HG03520 (cell line): Measurements from ENCODE around the gene TBCK.
"Not testable (repeated sequence)": the region's sequence is repeated elsewhere in the genome, so short reads cannot be mapped to it uniquely, and the experiment has no call there.

Experiments
- ATAC-seq: cut with Tn5 transposase; IDR thresholded peaks from one replicate; pipeline ENCODE4 v1.9.1; 2021; ENCODE audit warnings: mild to moderate bottlenecking, moderate library complexity; ENCODE audit not compliant: unreplicated experiment

Gene TBCK

DNA sequence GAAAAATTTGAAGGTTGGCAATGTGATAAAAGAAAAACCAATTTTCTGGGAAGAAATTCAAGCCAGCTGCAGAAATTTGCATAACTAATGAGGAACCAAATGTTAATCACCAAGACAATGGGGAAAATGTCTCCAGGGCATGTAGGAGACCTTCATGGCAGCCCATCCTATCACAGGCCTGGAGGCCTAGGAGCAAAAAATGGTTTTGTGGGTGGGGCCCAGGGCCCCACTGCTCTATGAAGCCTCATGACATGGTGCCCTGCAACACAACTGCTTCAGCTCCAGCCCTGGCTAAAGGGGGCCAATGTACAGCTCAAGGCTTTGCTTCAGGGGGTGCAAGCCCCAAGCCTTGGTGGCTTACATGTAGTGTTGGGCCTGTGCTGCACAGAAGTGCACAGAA, 184.0 kb downstream of the TBCK start:
- ATAC-seq = no peak

DNA sequence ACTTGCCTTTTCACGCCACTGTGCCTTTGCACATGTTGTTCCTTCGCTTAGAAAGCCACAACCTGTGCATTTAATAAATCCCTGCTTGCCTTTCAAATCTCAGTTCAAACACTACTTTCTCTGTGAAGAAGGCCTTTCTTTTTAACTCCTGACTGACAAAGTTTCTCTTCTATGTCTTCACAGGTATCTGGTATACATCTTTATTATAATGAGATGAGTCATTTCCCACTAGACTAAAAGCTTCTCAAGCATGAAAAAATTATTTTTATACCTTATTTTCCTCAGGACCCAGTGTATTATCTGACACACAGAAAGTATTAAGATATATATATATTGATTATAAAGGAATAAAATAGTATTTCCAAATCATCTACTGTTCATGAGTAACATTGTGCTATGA, 189.9 kb downstream of the TBCK start:
- ATAC-seq = no peak

DNA sequence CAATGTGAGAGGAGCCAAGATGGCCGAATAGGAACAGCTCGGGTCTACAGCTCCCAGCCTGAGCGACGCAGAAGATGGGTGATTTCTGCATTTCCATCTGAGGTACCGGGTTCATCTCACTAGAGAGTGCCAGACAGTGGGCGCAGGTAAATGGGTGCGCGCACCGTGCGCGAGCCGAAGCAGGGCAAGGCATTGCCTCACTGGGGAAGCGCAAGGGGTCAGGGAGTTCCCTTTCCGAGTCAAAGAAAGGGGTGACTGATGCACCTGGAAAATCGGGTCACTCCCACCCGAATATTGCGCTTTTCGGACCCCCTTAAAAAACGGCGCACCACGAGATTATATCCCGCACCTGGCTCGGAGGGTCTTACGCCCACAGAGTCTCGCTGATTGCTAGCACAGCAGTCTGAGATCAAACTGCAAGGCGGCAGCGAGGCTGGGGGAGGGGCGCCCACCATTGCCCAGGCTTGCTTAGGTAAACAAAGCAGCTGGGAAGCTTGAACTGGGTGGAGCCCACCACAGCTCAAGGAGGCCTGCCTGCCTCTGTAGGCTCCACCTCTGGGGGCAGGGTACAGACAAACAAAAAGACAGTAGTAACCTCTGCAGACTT, 196.0 kb downstream of the TBCK start:
- ATAC-seq = not testable (repeated sequence)

DNA sequence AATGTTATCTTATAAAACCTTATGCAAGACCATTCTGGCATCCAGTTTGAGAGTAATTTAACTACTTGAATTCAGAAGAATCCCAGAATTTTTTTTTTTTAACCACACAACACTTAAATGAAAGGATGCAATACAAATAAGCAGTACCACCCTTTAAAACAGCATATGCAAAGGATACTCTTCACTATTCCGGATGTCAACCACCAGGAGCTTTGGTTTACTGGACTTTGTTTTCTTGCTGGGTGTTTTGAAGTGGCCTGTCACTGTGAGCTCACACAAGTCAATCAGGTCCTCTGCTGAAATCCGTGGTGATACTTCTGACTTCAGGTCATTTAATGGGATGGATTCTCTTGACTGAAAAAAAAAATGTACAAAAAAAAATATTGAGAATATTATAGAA, 200.0 kb downstream of the TBCK start:
- no peak for ATAC-seq

DNA sequence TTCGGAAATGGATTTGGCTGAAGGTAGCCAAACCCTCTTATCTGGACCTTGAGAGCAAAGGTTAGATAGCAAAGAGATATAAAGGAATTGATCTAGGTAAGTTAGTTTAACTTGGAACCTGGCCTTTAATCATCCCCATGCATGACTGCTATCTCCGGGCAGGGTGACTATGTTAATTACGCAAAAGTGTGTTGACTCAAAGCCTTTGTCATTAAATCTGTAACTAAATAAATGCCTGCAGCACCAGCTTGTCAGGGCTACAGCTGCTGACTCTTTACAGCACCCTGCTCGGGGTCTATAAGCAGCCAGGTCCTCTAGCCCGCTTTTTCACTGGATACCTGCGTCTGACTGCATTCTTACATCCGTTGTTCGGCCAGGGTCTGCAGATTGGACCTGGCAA, 201.7 kb downstream of the TBCK start:
- no peak for ATAC-seq

DNA sequence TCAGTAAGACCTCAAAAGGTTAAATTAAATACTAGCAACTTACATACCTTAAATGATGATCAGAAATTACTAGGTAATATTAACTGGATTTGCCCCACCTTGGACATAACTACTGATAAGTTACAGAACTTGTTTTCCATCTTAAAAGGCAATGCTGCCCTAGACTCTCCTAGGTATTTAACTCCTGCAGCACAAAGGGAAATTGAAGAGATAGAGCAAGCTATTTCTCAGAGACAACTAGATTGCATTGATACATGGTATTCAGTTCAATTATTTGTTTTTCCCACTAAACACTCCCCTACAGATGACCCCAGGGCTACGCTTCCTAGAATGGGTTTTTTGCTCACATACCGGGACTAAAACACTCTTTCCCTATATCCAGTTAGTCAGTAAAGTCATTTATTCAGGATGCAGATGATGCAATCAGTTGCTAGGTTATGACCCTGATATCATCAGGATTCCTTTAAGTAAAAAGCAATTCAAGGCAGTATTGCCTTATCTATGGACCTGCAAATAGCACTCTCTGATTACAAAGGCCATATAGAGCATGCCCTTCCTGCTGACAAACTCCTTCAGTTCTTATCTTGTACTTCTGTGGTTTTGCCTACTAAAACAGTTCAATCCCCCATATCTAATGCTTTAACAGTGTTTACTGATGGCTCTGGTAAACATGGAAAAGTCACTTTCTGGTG, 204.1 kb downstream of the TBCK start:
- ATAC-seq = not testable (repeated sequence)

DNA sequence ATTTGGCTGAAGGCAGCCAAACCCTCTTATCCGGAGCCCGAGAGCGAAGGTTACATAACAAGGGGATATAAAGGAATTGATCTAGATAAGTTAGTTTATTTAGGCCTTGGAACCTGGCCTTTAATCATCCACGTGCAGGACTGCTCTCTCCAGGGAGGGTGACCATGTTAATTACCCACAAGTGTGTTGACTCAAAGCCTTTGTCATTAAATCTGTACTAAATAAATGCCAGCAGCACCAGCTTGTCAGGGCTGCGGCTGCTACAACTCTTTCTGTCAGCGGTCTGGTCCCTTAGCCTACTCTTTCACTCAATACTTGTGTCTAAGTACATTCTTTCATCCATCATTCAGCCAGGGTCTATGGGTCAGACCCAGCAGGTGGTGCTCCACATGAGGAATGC, 206.1 kb downstream of the TBCK start:
- no peak for ATAC-seq

DNA sequence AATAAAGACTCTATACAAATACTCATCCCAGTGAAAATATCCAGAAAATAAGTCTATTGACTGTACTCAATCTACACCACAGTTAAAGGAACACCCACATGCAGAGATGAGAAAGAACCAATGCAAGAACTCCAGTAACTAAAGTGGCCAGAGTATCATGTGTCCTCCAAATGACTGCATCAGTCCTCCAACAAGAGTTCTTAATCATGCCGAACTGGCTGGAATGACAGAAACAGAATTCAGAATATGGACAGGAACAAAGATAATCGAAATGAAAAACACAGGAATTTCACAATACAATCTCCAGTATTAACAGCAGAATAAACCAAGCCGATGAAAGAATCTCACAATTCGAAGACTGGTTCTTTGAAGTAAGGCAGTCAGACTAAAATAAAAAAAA, 210.3 kb downstream of the TBCK start:
- ATAC-seq = no peak

DNA sequence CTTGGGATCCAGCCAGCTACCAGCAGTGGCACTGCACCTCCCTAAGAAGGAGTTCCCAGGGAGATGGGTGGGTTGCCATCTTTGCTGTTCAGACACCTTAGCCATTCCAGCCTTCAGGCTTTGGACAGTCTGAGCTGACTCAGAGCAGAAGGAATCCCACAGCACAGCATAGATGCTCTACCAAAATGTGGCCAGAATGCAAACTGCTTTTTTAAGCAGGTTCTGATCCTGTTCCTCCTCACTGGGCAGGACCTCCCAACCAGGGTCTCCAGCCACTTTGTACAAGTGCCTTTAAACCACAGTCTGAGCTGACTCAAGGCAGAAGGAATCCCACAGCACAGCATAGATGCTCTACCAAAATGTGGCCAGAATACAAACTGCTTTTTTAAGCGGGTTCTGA, 211.7 kb downstream of the TBCK start:
- ATAC-seq = no peak

DNA sequence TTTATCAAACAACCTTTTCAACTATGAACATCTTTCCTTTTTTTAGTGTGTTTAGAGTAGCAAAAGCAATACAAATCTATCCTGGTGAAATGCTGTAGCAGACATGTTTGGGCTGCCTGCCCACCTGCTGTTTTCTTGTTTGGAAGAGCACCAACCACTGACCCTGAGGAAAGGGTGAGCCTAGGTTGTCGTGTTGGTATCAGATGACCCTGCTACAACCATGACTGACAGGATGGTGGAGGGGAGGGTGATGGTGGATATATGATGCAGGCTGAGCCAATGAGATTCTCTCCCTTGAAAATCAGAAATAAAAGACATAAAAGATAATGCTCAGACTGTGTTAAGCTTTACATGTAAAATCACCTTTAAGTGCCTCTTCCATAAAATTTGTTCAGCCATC, 219.6 kb downstream of the TBCK start:
- no peak for ATAC-seq

DNA sequence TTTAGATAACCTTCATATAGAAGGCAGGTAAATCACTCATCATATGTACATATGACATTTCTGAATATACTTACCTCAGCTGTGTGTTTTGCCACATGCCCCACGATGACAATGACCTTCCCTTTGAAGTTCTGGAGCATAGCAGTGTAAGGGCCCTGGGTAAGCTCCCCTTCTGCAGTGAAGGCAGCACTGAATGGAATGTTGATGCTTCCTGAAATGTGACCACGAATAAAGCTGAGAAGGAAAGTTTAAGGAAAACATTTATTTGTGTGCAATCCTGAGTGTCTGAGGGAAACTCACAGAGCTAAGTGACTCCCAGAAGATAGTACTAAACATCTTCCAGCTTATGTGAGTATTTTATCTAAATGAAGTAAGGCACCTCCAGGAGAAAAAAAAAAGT, 220.6 kb downstream of the TBCK start:
- no peak for ATAC-seq

DNA sequence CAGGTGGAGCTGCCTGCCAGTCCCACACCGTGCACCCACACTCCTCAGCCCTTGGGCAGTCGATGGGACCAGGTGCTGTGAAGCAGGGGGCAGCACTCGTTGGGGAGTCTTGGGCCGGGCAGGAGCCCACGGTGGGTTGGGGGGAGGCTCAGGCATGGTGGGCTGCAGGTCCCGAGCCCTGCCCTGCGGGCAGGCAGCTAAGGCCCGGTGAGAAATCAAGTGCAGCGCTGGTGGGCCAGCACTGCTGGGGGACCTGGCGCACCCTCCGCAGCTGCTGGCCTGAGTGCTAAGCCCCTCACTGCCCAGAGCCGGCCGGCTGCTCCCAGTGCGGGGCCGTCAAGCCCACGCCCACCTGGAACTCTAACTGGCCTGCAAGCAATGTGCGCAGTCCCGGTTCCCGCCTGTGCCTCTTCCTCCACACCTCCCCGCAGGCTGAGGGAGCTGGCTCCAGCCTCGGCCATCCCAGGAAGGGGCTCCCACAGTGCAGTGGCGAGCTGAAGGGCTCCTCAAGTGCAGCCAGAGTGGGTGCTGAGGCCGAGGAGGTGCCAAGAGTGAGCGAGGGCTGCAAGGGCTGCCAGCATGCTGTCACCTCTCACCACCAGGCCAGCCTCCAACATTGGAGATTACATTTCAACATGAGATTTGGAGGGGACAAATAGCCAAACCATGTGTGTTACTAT, 223.5 kb downstream of the TBCK start:
- no peak for ATAC-seq

DNA sequence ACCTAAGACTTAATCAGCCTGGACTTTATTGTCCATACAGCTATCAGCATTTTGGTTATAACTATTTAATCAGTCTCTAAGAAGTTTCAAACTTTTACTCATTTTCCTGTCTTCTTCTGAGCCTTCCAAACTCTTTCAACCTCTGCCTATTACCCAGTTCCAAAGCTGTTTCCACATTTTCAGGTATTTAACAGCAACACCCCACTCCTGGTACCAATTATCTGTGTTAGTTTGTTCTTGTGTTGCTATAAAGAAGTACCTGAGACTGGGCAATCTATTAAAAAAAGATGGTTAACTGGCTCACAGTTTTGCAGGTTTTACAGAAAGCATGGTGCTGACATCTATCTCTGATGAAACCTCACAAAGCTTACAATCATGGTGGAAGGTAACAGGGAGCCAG, 225.2 kb downstream of the TBCK start:
- ATAC-seq = no peak

DNA sequence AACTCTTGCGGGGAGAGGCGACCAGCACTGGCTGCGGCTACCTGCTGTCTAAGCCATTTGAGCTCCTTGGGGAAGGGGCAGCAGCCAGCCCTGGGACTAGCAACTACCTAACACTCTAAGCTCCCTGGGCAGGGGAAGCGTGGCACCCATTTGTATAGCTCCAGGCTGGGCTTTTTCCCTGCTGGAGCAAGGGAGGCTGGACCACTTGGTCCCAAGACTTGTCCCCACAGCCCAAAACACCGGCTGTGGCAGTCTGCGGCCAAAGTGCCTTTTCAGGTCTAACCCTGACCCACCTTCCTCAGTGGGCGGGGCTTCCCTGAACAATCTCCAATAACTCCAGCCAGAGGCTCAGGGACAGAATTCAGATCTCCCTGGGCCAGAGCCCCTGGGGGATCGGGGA, 232.9 kb downstream of the TBCK start:
- no peak for ATAC-seq

DNA sequence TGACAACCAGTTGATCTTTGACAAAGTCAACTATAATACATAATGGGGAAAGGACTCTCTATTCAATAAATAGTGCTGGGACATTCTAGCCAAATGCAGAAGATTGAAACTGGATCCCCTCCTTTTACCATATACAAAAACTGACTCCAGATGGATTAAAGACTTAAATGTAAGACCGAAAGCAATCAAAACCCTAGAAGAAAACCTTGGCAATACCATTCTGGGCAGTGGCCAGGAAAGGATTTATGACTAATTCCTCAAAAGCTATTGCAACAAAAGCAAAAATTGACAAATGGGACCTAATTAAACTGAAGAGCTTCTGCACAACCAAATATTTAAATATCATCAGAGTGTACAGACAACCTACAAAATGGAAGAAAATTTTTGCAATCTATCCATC, 235.6 kb downstream of the TBCK start:
- no peak for ATAC-seq

DNA sequence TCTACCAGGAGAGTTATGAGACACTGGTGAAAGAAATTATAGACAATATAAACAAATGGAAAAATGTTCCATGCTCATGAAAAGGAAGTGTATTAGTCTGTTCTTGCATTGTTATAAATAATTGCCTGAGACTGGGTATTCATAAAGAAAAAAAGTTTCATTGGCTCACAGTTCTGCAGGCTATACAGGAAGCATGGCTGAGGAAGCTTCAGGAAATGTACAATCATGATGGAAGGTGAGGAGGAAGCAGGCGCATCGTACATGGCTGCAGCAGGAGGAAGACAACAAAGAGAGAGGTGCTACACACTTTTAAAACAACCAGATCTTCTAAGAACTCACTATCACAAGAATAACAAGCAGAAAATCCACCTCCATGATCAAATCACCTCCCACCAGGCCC, 236.4 kb downstream of the TBCK start:
- ATAC-seq = no peak

DNA sequence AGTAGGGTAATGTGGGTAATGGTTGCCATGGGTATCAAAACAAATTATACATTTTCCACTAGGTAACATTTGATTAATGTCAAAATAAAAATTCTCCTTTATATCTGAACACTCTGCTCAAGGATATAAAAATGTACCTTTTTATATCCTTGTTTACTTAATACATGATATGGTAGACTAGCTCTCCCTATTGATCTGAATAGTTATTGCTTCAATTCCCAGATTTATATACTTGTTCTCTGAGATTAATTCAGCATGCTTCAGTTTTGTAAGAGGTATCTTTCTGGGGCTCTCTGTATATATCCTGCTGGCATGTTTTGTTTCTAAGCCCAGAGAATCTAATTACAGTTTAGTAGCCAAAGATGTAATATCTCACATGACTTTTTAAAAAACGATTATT, 251.0 kb downstream of the TBCK start:
- ATAC-seq = no peak

DNA sequence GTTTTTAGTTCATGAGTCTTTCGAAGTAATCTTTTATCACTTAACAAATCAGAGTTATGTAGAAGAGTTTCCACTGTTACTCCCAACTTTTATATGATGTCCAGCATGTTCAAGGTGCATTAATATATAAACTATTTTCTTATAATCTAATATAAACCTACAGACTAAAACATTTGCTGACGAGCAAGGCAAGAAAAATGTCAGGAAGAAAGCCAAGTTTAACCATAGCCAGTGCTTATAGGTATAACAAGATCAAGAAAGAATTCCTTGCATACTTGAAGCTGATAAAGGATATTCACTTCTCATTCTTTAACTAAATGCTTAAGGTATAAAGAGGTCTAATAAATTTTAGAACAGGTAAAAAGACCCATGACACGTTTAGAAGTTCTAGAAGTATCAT, 253.0 kb downstream of the TBCK start:
- ATAC-seq = no peak

DNA sequence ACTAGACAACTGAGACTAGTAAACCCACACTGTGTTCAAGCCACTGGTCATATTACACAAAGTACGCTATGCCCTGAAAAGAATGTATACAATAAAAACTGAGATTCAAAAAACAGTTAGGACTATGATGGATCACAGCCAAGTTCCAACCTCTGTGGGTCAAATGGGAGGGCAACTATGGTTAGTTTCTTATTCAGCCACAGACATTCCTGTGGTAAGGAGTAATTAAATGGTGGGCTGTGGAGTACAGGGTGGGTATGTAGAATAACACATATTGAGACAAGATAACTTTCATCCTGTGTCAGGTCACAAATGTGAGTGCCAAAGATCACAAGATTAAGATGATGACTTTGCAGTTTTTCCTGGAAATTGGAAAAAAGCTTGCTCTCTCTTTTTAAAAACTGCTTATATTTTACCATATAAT, 253.5 kb downstream of the TBCK start:
- ATAC-seq = no peak

DNA sequence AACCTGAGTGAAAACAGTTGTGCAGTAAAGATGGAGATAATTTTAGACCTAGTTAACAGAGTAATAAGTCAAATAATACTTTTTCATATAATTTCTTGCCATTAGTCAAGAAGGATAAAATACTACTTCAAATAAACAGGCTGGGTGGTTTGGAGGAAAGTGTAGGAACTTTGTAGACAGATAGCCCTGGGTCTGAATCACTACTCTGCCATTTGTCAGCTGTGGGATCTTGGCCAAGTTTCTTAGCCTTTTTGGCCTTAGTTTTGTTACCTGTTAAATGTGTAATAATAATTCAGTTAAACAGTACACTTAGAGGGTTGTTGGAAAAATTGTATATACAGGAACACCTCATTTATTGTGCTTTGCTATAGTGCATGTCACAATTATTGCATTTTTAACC, 257.1 kb downstream of the TBCK start:
- no peak for ATAC-seq

DNA sequence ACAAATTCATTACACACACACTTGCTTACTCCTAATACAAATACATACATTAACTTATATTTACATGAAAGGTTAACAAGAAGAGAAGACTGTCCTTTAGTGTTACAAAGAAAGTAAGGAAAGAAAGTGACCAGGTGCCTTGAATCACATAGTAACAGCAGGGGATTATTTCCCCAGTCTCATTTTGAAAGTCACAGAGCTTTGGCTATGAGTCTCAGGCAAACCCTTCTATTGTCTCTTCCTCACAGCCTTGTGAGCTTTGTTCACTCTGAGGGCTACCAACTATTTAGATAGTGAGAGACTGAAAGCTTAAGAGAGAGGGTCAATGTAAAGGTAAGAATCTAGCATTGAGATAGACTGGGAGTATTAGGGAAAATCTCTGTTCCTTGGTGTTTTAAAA, 259.1 kb downstream of the TBCK start:
- ATAC-seq = no peak

DNA sequence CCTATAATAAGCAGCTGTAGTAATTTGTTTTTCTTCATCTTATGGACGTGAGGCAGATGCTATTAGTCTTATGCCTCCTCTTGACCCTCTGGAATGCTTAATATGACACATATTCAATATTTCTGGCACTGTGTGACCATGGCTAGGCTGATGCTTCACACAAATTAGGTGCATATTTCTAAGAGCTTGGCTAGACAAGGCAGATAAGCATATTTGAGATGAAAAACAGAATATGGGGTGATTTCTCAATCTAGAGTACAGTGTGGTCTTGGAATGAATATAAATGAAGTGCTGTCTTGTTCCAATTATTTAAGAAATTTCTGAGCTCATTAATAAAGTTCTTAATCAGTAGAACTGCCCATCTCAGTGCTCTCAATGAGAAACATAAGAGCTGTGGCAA, 264.5 kb downstream of the TBCK start:
- ATAC-seq = no peak

DNA sequence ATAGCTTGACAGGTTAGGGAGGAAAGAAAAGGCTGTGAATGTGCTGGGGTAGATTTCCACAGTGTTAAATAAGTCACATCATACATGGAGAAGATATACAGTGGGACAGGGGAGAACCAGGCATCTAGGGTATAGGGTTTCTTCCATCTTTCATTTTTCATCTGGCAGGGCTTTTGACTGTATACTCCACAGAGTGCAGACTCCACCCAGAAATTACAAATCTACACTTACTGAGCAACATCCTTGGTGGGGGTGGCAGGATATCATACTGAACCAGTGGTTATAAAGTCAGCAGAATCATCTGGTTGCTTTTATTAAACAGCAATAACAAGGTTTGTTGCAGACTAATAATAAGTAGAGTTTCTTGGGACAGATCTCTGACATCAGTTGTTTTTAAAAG, 266.5 kb downstream of the TBCK start:
- no peak for ATAC-seq
